Ovary (tissue), 9 donors: ENCODE data around the gene SHD. TPM values are rescaled to one million over a fixed set of nuclear protein-coding genes. Genes with fewer than 3 reads are reported as not detected.

ENCODE experiments used
- DNase-seq, 5 donors: peaks; one replicate each; pipeline ENCODE4 v3.0.0-alpha.2; 2019 to 2020
- H3K27ac ChIP-seq, 2 donors: fragments of 200-600 bp; one replicate each; pipeline versions ENCODE4 v1.5.1 to v1.8.0; 2019 to 2022
- H3K27me3 ChIP-seq: fragments of 200-600 bp; one replicate; pipeline ENCODE4 v1.8.0; 2022
- H3K36me3 ChIP-seq: fragments of 200-600 bp; sonication (generic); one replicate; pipeline ENCODE4 v1.5.1; 2019
- H3K4me1 ChIP-seq: one replicate; pipeline ENCODE4 v1.8.1; 2013; ENCODE audit warnings: mild to moderate bottlenecking, moderate library complexity; ENCODE audit not compliant: insufficient read depth
- H3K4me3 ChIP-seq: fragments of 200-600 bp; sonication (generic); one replicate; pipeline ENCODE4 v1.5.1; 2017
- H3K9me3 ChIP-seq, 2 donors: fragments of 200-600 bp in 1 of 2; sonication (generic) in 1 of 2; one replicate each; pipeline versions ENCODE4 v1.5.1 to v1.8.1; 2013 to 2019; ENCODE audit warnings: mild to moderate bottlenecking in 1 of 2, moderate library complexity in 1 of 2
- EP300 ChIP-seq: sonication (generic); formaldehyde crosslinking; IDR thresholded peaks from one replicate; pipeline ENCODE4 v1.6.1; 2017; ENCODE audit warnings: antibody characterized with exemption
- POLR2A ChIP-seq: fragments of 450-650 bp; IDR thresholded peaks from one replicate; pipeline ENCODE4 v1.6.1; 2017; ENCODE audit warnings: antibody characterized with exemption, mild to moderate bottlenecking, moderate library complexity
- WGBS, 3 donors: extraction: QIAGEN DNeasy Blood & Tissue Kit in 1 of 3; methylation state at CpG; one replicate each; pipeline versions ENCODE4 v1.1.5 to v1.1.7; 2013 to 2017; 5-methylcytosine and 5-hydroxymethylcytosine counted together
- intact Hi-C, 4 donors: fragments of 100-400 bp; cut with DNase I; formaldehyde crosslinking; loops; one replicate each; pipeline versions ENCODE4 v1.11.0 to v1.15.1; 2022 to 2023
- polyA plus RNA-seq, 2 donors: library from polyadenylated mRNA; stranded (reverse); fragments of 200-250 nt in 1 of 2; fragments of 350-450 nt in 1 of 2; fragmentation: Illumina TruSeq in 1 of 2; extraction: RNeasy Lipid Tissue Mini Kit (QIAGEN cat#74804) in 1 of 2; gene quantifications; one replicate each; pipeline ENCODE4 v1.2.3, GENCODE V29; 2013 to 2014
- total RNA-seq, 7 donors: library from RNA; depleted of rRNA in 2 of 7; stranded (reverse); fragments of >200 nt in 2 of 7; fragmentation: NEBNext Ultra II Directional in 3 of 7; extraction: Animal tissue kit (Norgen Biotek cat#: 25700) in 3 of 7; gene quantifications; one replicate each; pipeline versions ENCODE4 v1.1.0 to v1.2.4, GENCODE V29; 2016 to 2023
- TF ChIP-seq, protein P1 (sequence below), 3 donors: fragments of 450-650 bp in 2 of 3; fragments of 200-600 bp in 1 of 3; IDR thresholded peaks; one replicate each; pipeline versions ENCODE4 v1.5.1 to v1.8.0; 2016 to 2022; ENCODE audit warnings: antibody characterized with exemption in 3 of 3, mild to moderate bottlenecking in 1 of 3
- donor health status: DM: no; HTN: no; CAD: no; lungs with moderate emphysema.
- donor health status: DM: no; HTN: no; CAD: no.
- donor health status: Bipolar disorder and iron deficiency.
- donor health status: DM: yes; HTN: yes; CAD: no.
- donor health status: DM: no; HTN: no; CAD: no.
- donor health status: DM: yes; HTN: yes; CAD: no.

SHD gene
- total and polyA plus RNA-seq, 9 donors = 0.24 to 0.86 (median 0.48) TPM; not detected in 6

DNA sequence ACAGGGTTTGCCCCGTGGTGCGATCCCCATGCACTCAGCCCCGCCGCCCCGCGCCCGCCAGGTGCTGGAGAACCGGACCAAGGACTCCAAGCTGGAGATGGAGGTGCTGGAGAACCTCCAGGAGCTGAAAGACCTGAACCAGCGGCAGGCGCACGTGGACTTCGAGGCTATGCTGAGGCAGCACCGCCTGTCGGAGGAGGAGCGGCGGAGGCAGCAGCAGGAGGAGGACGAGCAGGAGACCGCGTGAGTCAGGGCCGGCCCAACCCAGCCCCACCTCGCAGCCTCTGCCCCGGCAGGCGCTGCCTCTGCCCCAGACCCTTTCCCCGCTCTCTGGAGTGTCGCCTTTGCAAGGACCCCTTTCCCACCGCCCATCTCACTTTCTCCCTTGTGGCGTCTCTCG, 20.9 kb upstream of the SHD start:
- Histone ChIP-seq H3K9me3 (peaks cover 0 to 10% of the 10 kb centered on the region in 2 donors), H3K4me1 (no peaks in the 10 kb centered on the region), H3K4me3 (no peak overlapping the region), H3K27me3 (no peaks in the 10 kb centered on the region), H3K36me3 (peaks cover 4% of the 10 kb centered on the region), H3K27ac (no peak overlapping the region)
- DNase-seq = no peak
- TF ChIP-seq EP300 = no peak
- TF ChIP-seq, protein P1, sequence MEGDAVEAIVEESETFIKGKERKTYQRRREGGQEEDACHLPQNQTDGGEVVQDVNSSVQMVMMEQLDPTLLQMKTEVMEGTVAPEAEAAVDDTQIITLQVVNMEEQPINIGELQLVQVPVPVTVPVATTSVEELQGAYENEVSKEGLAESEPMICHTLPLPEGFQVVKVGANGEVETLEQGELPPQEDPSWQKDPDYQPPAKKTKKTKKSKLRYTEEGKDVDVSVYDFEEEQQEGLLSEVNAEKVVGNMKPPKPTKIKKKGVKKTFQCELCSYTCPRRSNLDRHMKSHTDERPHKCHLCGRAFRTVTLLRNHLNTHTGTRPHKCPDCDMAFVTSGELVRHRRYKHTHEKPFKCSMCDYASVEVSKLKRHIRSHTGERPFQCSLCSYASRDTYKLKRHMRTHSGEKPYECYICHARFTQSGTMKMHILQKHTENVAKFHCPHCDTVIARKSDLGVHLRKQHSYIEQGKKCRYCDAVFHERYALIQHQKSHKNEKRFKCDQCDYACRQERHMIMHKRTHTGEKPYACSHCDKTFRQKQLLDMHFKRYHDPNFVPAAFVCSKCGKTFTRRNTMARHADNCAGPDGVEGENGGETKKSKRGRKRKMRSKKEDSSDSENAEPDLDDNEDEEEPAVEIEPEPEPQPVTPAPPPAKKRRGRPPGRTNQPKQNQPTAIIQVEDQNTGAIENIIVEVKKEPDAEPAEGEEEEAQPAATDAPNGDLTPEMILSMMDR (IDR thresholded peaks at IDR 0.05) = no peak
- intact Hi-C loops = no loop called here
- WGBS, 3 donors = 90 to 91% (median 90%) methylated on average over 28 of the region's 28 CpGs

DNA sequence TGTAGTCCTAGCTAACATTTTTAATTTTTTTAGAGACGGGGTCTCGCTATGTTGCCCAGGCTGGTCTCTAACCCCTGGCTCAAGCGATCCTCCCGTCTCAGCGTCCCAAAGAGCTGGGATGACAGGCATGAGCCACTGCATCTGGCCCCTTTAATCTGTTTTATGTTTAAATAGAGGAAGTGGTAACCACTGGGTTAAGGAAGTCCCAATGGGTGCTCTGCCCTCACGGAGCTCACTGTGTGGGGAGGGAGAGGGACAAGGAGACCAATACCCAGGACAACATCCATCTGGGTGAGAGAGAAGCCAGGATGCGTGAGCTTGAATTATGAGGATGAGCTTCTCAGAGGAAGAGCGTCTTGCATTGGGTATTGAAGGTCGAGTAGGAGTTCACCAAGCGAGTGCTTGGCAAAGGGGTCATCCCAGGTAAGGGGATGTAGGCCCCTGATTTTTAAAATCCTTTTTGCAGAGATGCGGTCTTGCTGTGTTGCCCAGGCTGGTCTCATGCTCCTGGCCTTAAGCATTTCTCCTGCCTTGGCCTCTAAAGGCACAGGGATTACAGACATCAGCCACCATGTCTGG, 18.4 kb upstream of the SHD start:
- TF ChIP-seq EP300 = no peak
- TF ChIP-seq, protein P1 (IDR thresholded peaks at IDR 0.05) = no peak
- TF ChIP-seq POLR2A = no peak
- Histone ChIP-seq H3K27me3 (no peaks in the 10 kb centered on the region), H3K9me3 (peaks cover 0 to 6% of the 10 kb centered on the region in 2 donors), H3K36me3 (no peaks in the 10 kb centered on the region), H3K27ac (no peak overlapping the region), H3K4me1 (no peaks in the 10 kb centered on the region), H3K4me3 (no peak overlapping the region)
- WGBS, 3 donors = 93 to 94% (median 93%) methylated on average over 11 of the region's 11 CpGs
- DNase-seq = no peak
- intact Hi-C loops = loop anchor here (10.0 kb wide), 4 partner anchors 84 to 294 kb away; partner anchors contain the start of genes MPND (in 1 of the 4) and SEMA6B (in 1 of the 4)

DNA sequence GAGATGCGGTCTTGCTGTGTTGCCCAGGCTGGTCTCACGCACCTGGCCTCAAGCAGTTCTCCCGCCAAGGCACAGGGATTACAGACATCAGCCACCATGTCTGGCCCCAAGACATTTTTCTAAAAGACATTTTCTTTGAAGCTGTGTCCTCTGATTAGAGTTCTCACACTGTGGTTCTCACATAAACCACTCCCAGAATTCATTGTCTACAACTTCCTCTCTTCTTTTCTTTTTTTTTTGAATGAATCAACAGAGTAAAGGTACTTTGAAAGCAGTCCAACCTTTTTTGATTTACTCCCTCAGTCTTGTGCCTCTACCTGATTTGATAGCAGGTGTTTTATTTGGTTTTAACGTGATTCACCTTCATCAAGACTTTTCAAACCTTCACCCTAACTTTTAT, 14.3 kb upstream of the SHD start:
- Histone ChIP-seq H3K27me3 (no peaks in the 10 kb centered on the region), H3K27ac (no peak overlapping the region), H3K36me3 (no peaks in the 10 kb centered on the region), H3K4me3 (no peak overlapping the region), H3K9me3 (no peaks in the 10 kb centered on the region), H3K4me1 (no peaks in the 10 kb centered on the region)
- WGBS, 3 donors = 78 to 84% (median 79%) methylated on average over 4 of the region's 4 CpGs
- intact Hi-C loops = loop anchor here (5.0 to 10.0 kb wide), 6 partner anchors 80 to 290 kb away; partner anchors contain the start of genes MPND (in 1 of the 4) and SEMA6B (in 1 of the 4)
- DNase-seq = no peak
- TF ChIP-seq POLR2A (no peak), EP300 (no peak)
- TF ChIP-seq, protein P1 (IDR thresholded peaks at IDR 0.05) = no peak

DNA sequence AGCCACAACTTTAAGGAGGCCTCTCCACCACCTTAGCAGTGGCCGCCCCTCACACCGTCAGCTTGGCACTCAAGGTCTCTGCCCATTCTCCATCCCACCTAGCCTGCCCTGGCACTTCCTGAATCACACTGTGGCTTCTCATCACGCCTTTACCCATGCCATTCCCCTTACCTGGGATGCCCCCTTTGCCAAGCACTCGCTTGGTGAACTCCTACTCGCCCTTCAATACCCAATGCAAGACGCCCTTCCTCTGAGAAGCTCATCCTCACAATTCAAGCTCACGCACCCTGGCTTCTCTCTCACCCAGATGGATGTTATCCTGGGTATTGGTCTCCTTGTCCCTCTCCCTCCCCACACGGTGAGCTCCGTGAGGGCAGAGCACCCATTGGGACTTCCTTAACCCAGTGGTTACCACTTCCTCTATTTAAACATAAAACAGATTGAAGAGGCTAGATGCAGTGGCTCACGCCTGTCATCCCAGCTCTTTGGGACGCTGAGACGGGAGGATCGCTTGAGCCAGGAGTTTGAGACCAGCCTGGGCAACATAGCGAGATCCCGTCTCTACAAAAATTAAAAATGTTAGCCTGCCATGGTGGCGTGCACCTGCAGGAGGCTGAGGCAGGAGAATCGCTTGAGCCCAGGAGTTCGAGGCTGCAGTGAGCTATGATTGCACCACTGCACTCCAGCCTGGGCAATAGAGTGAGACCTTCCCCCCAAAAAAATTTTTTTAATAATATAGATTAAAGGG, 12.6 kb upstream of the SHD start:
- Histone ChIP-seq H3K27ac (no peak overlapping the region), H3K4me3 (no peak overlapping the region), H3K4me1 (peaks cover 1% of the 10 kb centered on the region), H3K36me3 (no peaks in the 10 kb centered on the region), H3K9me3 (no peaks in the 10 kb centered on the region), H3K27me3 (no peaks in the 10 kb centered on the region)
- 83 to 89% (median 86%) methylated on average over 18 of the region's 18 CpGs for WGBS, 3 donors
- intact Hi-C loops = loop anchor here (5.0 to 10.0 kb wide), 6 partner anchors 78 to 288 kb away; partner anchors contain the start of genes MPND (in 1 of the 4) and SEMA6B (in 1 of the 4)
- TF ChIP-seq POLR2A = no peak
- no peak for TF ChIP-seq EP300
- TF ChIP-seq, protein P1 (IDR thresholded peaks at IDR 0.05) = no peak
- no peak for DNase-seq
